Thyroid gland (tissue), 4 donors: Measurements from ENCODE around the gene PLB1. TPM values are rescaled to one million over a fixed set of nuclear protein-coding genes. Genes with fewer than 3 reads are reported as not detected.

Experiments
- DNase-seq, 2 donors: peaks; one replicate each; pipeline ENCODE4 v3.0.0-alpha.2; 2019
- H3K27ac ChIP-seq, 3 donors: fragments of 200-600 bp; sonication (generic); 1 replicate in 2 of 3; 2 replicates in 1 of 3; pipeline ENCODE4 v1.5.1; 2016 to 2019; ENCODE audit warnings: mild to moderate bottlenecking in 1 of 3, moderate library complexity in 1 of 3
- H3K27me3 ChIP-seq: fragments of 200-600 bp; sonication (generic); one replicate; pipeline ENCODE4 v1.5.1; 2019
- H3K36me3 ChIP-seq, 2 donors: fragments of 200-600 bp; sonication (generic); one replicate each; pipeline ENCODE4 v1.5.1; 2016 to 2019
- H3K4me1 ChIP-seq, 2 donors: fragments of 200-600 bp; sonication (generic); one replicate each; pipeline ENCODE4 v1.5.1; 2017 to 2019
- H3K4me3 ChIP-seq, 3 donors: fragments of 200-600 bp; sonication (generic); replicated peaks in 1 of 3; 1 replicate in 2 of 3; 2 replicates in 1 of 3; pipeline ENCODE4 v1.5.1; 2016; ENCODE audit warnings: mild to moderate bottlenecking in 1 of 3
- H3K9me3 ChIP-seq: fragments of 200-600 bp; sonication (generic); one replicate; pipeline ENCODE4 v1.5.1; 2017
- POLR2A ChIP-seq, 2 donors: fragments of 450-650 bp; IDR thresholded peaks; one replicate each; pipeline ENCODE4 v1.6.1; 2017; ENCODE audit warnings: antibody characterized with exemption in 2 of 2, mild to moderate bottlenecking in 2 of 2, moderate library complexity in 1 of 2
- WGBS, 2 donors: methylation state at CpG; one replicate each; pipeline ENCODE4 v1.1.5; 2017; 5-methylcytosine and 5-hydroxymethylcytosine counted together
- intact Hi-C: fragments of 100-400 bp; cut with DNase I; formaldehyde crosslinking; loops from one replicate; pipeline ENCODE4 v1.15.1; 2023
- total RNA-seq, 4 donors: library from RNA; depleted of rRNA; stranded (reverse); fragments of >200 nt; gene quantifications; one replicate each; pipeline ENCODE4 v1.2.3, GENCODE V29; 2016
- TF ChIP-seq, protein P1 (sequence below), 6 experiments: fragments of 200-600 bp in 3 of 6; fragments of 450-650 bp in 3 of 6; sonication (generic) in 3 of 6; IDR thresholded peaks; one replicate each; pipeline ENCODE4 v1.5.1; 2016 to 2019; ENCODE audit warnings: antibody characterized with exemption in 6 of 6, mild to moderate bottlenecking in 2 of 6, inconsistent platforms in 1 of 6, moderate library complexity in 1 of 6

PLB1 gene
- total RNA-seq, 4 donors from 2014 or later: 1.2 to 3.3 (median 1.8) TPM

DNA sequence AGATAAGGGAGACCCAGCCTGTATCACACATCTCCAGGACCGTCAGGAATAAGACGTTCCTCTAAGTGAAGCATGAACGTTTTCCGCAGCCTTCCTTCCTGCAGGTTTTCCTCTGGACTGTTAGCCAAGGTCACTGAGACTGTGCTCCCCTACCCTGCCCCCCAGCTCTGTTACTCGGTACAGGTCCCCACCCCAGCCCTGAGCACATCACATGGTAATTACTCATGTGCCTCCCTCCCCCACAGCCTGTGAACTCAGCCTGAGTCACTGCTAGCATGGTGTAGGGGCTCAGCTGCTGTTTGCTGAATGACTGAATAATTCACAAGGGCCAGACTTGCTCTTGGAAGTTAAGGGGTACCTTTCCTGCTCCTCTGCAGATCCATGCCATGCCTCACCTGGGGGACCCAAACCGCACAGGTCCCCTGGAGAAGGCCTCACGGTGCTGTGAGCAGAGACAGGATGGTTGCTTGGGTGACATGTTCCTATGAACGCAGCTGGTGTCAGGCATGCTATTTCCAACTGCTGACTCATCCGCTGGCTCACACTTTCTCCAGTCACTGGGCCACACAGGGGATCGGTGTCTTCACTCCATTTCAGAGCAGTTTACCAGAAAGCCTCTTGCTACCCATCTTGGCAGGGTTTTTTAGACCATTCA is 88.2 kb downstream of the PLB1 start:
- Histone ChIP-seq H3K4me3 (no peak overlapping the region), H3K9me3 (no peaks in the 10 kb centered on the region), H3K27ac (peak overlapping the region in 1 of 3 donors; percentile 10), H3K27me3 (no peaks in the 10 kb centered on the region), H3K36me3 (no peaks in the 10 kb centered on the region), H3K4me1 (no peaks in the 10 kb centered on the region)
- intact Hi-C loops: no loop called here
- WGBS, 2 donors: 63% methylated on average over 10 of the region's 10 CpGs
- peak in 1 of 2 donors; percentile 15 for DNase-seq
- TF ChIP-seq, protein P1, sequence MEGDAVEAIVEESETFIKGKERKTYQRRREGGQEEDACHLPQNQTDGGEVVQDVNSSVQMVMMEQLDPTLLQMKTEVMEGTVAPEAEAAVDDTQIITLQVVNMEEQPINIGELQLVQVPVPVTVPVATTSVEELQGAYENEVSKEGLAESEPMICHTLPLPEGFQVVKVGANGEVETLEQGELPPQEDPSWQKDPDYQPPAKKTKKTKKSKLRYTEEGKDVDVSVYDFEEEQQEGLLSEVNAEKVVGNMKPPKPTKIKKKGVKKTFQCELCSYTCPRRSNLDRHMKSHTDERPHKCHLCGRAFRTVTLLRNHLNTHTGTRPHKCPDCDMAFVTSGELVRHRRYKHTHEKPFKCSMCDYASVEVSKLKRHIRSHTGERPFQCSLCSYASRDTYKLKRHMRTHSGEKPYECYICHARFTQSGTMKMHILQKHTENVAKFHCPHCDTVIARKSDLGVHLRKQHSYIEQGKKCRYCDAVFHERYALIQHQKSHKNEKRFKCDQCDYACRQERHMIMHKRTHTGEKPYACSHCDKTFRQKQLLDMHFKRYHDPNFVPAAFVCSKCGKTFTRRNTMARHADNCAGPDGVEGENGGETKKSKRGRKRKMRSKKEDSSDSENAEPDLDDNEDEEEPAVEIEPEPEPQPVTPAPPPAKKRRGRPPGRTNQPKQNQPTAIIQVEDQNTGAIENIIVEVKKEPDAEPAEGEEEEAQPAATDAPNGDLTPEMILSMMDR (IDR thresholded peaks at IDR 0.05): no peak
- TF ChIP-seq POLR2A (IDR thresholded peaks at IDR 0.05): no peak

DNA sequence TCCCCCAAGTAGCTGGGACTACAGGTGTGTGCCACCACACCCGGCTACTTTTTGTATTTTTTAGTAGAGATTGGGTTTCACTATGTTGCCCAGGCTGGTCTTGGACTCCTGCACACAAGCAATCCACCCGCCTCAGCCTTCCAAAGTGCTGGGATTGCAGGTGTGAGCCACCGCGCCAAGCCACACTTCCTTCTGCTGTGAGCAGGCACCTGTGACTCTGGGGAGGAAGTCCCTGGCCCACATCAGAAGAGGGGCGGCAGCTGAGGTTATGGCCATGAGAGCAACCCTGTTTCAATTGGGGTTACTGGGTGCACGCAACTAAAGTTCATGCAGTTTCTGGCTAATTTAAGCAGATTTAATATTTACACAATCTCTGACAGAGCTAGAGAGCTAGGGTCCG is 91.0 kb downstream of the PLB1 start:
- no peak for DNase-seq
- no peak for TF ChIP-seq POLR2A (IDR thresholded peaks at IDR 0.05)
- TF ChIP-seq, protein P1 (IDR thresholded peaks at IDR 0.05): no peak
- no peaks in the 10 kb centered on the region for H3K9me3 ChIP-seq
- H3K4me3 ChIP-seq: no peak overlapping the region
- intact Hi-C loops: no loop called here
- WGBS, 2 donors: 92 to 94% methylated on average over 5 to 6 of the region's 7 CpGs
- no peak overlapping the region for H3K27ac ChIP-seq
- H3K27me3 ChIP-seq: no peaks in the 10 kb centered on the region
- H3K36me3 ChIP-seq: no peaks in the 10 kb centered on the region
- peaks cover 0 to under 1% of the 10 kb centered on the region in 2 donors for H3K4me1 ChIP-seq

DNA sequence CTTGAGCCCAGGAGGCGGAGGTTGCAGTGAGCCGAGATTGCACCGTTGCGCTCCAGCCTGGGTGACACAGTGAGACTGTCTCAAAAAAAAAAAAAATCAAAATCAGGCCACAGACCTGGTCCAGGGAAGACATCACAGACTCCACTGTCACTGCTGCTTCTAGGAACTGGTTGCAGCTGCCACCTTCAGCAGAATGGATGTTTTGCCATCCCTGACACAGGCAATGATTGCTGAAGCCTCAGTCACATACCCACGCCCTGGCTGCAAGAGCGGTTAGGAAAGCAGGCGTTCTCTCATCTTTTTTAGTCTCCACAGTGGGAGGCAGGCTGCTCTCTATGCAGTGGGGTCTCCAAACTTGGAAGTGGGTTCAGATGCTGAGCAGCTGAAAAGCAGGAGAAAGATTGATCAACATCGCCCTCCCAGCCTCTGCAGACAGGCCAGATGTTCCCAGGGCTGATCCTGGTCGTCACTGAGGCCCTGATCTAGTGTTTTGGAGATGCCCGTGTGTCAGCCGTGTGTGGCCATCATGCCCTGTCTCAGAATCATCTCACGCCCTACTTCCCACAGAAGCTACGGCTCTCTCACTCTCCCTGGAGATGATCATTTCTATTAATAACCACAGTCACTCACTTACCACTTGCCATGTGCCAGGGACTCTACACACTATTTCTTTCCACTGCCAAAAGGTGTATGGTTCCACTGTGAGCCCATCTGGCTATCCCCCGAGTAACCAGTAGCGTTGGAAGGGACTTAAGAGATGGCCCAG is 91.8 kb downstream of the PLB1 start:
- no peak overlapping the region for H3K27ac ChIP-seq
- no peaks in the 10 kb centered on the region for H3K9me3 ChIP-seq
- no peaks in the 10 kb centered on the region for H3K27me3 ChIP-seq
- DNase-seq: no peak
- peaks cover 0 to 8% of the 10 kb centered on the region in 2 donors for H3K4me1 ChIP-seq
- 83 to 87% methylated on average over 15 of the region's 15 CpGs for WGBS, 2 donors
- H3K36me3 ChIP-seq: no peaks in the 10 kb centered on the region
- intact Hi-C loops: no loop called here
- TF ChIP-seq, protein P1 (IDR thresholded peaks at IDR 0.05): no peak
- no peak for TF ChIP-seq POLR2A (IDR thresholded peaks at IDR 0.05)
- no peak overlapping the region for H3K4me3 ChIP-seq

DNA sequence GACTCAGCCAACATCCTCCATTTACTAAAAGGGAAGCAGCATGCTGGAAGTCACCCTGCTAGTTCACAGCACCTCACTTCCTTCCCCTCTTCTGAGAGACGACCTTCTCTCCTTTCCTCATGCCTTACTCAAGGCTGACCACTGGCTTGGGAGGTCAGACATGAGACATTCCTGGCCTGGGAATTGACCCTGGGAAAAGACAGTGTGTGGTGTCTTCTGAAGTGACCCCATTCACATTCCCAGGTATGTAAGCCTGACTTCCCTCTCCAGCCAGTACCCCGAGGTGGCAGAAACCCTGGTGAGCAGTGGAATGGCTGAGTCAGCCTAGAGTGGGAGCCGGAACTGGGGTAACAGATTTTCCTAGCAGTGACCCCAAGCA is 92.4 kb downstream of the PLB1 start:
- no peak overlapping the region for H3K27ac ChIP-seq
- WGBS, 2 donors: 60 to 71% methylated on average over 3 of the region's 3 CpGs
- intact Hi-C loops: no loop called here

More for the DNA sequence above, 92.4 kb downstream of the PLB1 start:
- Histone ChIP-seq H3K36me3 (no peaks in the 10 kb centered on the region), H3K27me3 (no peaks in the 10 kb centered on the region), H3K4me1 (peaks cover 0 to 11% of the 10 kb centered on the region in 2 donors), H3K9me3 (no peaks in the 10 kb centered on the region), H3K4me3 (no peak overlapping the region)
- DNase-seq: no peak
- TF ChIP-seq POLR2A (IDR thresholded peaks at IDR 0.05): no peak
- TF ChIP-seq, protein P1 (IDR thresholded peaks at IDR 0.05): no peak
